Measurements from ENCODE around the gene TNK1. TPM values are rescaled to one million over a fixed set of nuclear protein-coding genes. Genes with fewer than 3 reads are reported as not detected.

TNK1 gene
- total RNA-seq, 1 experiment from 2014 or later, result 6.1 TPM

- Histone ChIP-seq H3K9me3 (no peaks in the 10 kb centered on the region), H3K27me3 (replicated peaks; ENCODE audit: control insufficient read depth, insufficient read depth, low read length) (no peaks in the 10 kb centered on the region), H3K36me3 (ENCODE audit: control insufficient read depth, insufficient read depth, low read length) (no peaks in the 10 kb centered on the region), H3K4me1 (peaks cover 3% of the 10 kb centered on the region; the same call in 1 of the 2 replicates), H3K4me3 (ENCODE audit: low read depth, low read length) (peak overlapping the region; percentile 63)
- ChIA-PET CTCF (interaction anchor here (0.6 kb wide), 1 partner anchor 53 kb away, joined by 3 read pairs; no protein-coding TSS in a partner anchor), POLR2A (no interaction called here)
- no peak for DNase-seq
- Mint-ChIP-seq H3K9me3 (ENCODE audit: unreplicated experiment) (no peaks in the 10 kb centered on the region), H3K4me1 (ENCODE audit: low read depth, unreplicated experiment) (peaks cover 11% of the 10 kb centered on the region), H3K27me3 (ENCODE audit: insufficient read depth, unreplicated experiment) (no peaks in the 10 kb centered on the region), H3K36me3 (ENCODE audit: insufficient read depth, unreplicated experiment) (peaks cover 4% of the 10 kb centered on the region), H3K4me3 (ENCODE audit: unreplicated experiment) (peak overlapping the region; percentile 83), H3K27ac (ENCODE audit: unreplicated experiment) (peak overlapping the region; percentile 85)
- intact Hi-C loops (cut with micrococcal nuclease; ENCODE audit: unreplicated experiment), result loop anchor here (5.0 kb wide), 1 partner anchor 124 kb away; the partner anchor contains the start of gene ZBTB4
- no TSS peak for BruUV-seq (replicated peaks)
- TF ChIP-seq CTCF (IDR thresholded peaks at IDR 0.05; ENCODE audit: insufficient read depth in 1 of 2, low read depth in 1 of 2, low read length in 1 of 2, severe bottlenecking in 1 of 2, unreplicated experiment in 1 of 2), result no peak
Measured at GRCh38 chr17:7352910-7353635, 27.8 kb upstream of the TNK1 start.

- intact Hi-C loops (cut with micrococcal nuclease; ENCODE audit: unreplicated experiment), result loop anchor here (5.0 kb wide), 1 partner anchor 123 kb away; the partner anchor contains the start of gene ZBTB4
- no TSS peak for BruUV-seq (replicated peaks)
- Mint-ChIP-seq H3K4me3 (ENCODE audit: unreplicated experiment) (no peak overlapping the region), H3K4me1 (ENCODE audit: low read depth, unreplicated experiment) (peaks cover 11% of the 10 kb centered on the region), H3K9me3 (ENCODE audit: unreplicated experiment) (no peaks in the 10 kb centered on the region), H3K27me3 (ENCODE audit: insufficient read depth, unreplicated experiment) (no peaks in the 10 kb centered on the region), H3K27ac (ENCODE audit: unreplicated experiment) (no peak overlapping the region), H3K36me3 (ENCODE audit: insufficient read depth, unreplicated experiment) (no peaks in the 10 kb centered on the region)
- TF ChIP-seq CTCF (IDR thresholded peaks at IDR 0.05; ENCODE audit: insufficient read depth in 1 of 2, low read depth in 1 of 2, low read length in 1 of 2, severe bottlenecking in 1 of 2, unreplicated experiment in 1 of 2), result no peak
- peaks cover 3% of the 10 kb centered on the region; the same call in 1 of the 2 replicates for H3K4me1 ChIP-seq
- ChIA-PET CTCF (interaction anchor here (0.6 kb wide), 1 partner anchor 73 kb away, joined by 8 read pairs; the partner anchor contains the start of gene SLC2A4), POLR2A (no interaction called here)
- DNase-seq, result no peak
- H3K27me3 ChIP-seq (replicated peaks; ENCODE audit: control insufficient read depth, insufficient read depth, low read length), result no peaks in the 10 kb centered on the region
- H3K4me3 ChIP-seq (ENCODE audit: low read depth, low read length), result no peak overlapping the region
- no peaks in the 10 kb centered on the region for H3K36me3 ChIP-seq (ENCODE audit: control insufficient read depth, insufficient read depth, low read length)
- H3K9me3 ChIP-seq, result no peaks in the 10 kb centered on the region
Measured at GRCh38 chr17:7354262-7354843, 26.5 kb upstream of the TNK1 start.

- Mint-ChIP-seq H3K36me3 (ENCODE audit: insufficient read depth, unreplicated experiment) (no peaks in the 10 kb centered on the region), H3K4me3 (ENCODE audit: unreplicated experiment) (no peak within 1 kb of the TSS), H3K4me1 (ENCODE audit: low read depth, unreplicated experiment) (peaks cover 11% of the 10 kb centered on the region), H3K9me3 (ENCODE audit: unreplicated experiment) (no peaks in the 10 kb centered on the region), H3K27ac (ENCODE audit: unreplicated experiment) (no peak within 1 kb of the TSS), H3K27me3 (ENCODE audit: insufficient read depth, unreplicated experiment) (no peaks in the 10 kb centered on the region)
- ChIA-PET CTCF (interaction anchor here (0.8 kb wide), 1 partner anchor 137 kb away, joined by 3 read pairs; no protein-coding TSS in a partner anchor), POLR2A (interaction anchor here (0.5 kb wide), 1 partner anchor 85 kb away, joined by 3 read pairs; no protein-coding TSS in a partner anchor)
- no peak for TF ChIP-seq CTCF (IDR thresholded peaks at IDR 0.05; ENCODE audit: insufficient read depth in 1 of 2, low read depth in 1 of 2, low read length in 1 of 2, severe bottlenecking in 1 of 2, unreplicated experiment in 1 of 2)
- no TSS peak for BruUV-seq (replicated peaks)
- H3K27me3 ChIP-seq (replicated peaks; ENCODE audit: control insufficient read depth, insufficient read depth, low read length), result no peaks in the 10 kb centered on the region
- no peaks in the 10 kb centered on the region for H3K9me3 ChIP-seq
- H3K4me1 ChIP-seq, result no peaks in the 10 kb centered on the region
- no peak for DNase-seq
- no peaks in the 10 kb centered on the region for H3K36me3 ChIP-seq (ENCODE audit: control insufficient read depth, insufficient read depth, low read length)
- intact Hi-C loops (cut with micrococcal nuclease; ENCODE audit: unreplicated experiment), result loop anchor here (5.0 kb wide), 1 partner anchor 82 kb away; the partner anchor contains the start of genes FGF11 and TMEM102
- no peak within 1 kb of the TSS for H3K4me3 ChIP-seq (ENCODE audit: low read depth, low read length)
Measured at GRCh38 chr17:7355053-7355452, 25.8 kb upstream of the TNK1 start, which contains the start of gene TMEM95. TMEM95 (plus strand) TSS chr17:7355156; CDS start chr17:7355205, 49 bp downstream.

Data from Caco-2 (cell line).